ENCODE results near the gene LRIG1.
A peak's percentile ranks its signal among the peaks of the same experiment; 100 is the strongest.

The LRIG1 gene

DNA sequence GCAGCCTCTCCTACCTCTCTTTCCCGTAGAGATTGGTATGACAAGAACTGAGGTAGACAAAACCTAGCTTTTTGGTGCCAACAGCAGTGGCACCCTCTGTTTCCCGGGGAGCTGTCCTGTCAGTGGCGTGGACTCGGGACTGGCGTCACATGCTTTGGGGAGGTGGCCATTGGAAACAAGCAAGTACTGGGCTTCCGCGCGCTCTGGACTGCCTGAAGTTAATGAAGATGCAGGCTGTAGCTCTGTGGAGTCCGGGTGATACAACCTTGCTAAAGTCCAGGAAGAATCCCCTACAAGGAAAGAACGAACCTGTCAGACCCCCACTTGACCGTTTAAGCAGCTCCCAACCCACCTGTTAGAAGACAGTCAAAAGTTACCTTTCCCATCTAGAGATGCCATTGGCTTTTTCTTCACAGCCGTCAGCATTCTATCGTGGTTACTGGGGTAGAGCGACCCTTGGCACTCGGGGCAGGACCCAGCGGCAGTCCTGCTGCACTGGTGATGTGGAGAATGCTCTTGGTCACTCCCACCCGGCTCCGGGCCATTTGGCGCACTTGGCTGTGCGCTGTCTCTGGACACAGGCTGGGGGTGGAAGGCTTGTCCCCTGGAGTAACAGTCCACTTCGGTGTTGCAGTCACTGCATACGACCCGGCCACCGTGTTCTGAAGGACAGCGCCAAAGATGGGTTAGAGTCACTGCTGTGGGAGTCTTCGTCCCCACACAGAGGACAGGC lies 120.5 kb downstream of the LRIG1 start:
- DNase-seq: no peak

DNA sequence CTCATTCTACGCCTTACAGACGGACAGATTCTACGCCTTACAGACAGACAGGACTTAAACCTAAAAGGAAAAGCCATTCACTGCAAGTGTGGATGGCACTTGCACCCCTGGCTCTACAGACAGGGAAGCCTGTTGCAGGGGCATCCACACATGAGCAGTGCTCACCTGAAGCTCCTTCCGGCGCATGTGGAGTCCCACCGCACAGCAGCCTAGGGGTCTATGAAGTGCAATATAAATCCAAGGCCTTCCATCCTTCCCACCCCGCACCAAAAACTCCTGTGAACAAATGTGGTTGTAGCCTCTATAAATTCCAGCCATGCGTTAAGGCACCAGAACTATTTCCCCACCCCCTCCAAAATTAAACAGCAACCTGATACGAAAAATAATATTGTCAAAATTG lies 121.3 kb downstream of the LRIG1 start:
- DNase-seq: no peak

DNA sequence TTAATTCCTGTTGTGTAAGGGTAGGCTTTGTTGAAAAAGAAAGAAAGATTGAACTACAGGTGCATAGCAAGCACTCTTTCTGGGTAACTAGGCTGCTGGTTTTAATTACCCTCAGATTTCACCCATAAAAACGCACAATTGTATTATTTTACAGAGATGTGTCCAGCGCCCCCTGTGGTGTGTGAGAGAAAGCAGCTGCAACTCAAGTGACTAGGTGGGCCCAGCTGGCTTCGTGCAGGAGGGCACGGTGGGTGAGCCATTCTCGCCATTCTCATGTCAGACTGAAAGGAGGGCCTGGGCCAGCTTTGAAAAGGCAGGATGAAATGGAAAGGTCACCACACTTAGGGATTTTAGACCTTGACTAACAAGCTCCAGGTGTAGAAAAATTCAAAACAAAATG lies 122.6 kb downstream of the LRIG1 start:
- DNase-seq: peak; percentile 47 to 55

DNA sequence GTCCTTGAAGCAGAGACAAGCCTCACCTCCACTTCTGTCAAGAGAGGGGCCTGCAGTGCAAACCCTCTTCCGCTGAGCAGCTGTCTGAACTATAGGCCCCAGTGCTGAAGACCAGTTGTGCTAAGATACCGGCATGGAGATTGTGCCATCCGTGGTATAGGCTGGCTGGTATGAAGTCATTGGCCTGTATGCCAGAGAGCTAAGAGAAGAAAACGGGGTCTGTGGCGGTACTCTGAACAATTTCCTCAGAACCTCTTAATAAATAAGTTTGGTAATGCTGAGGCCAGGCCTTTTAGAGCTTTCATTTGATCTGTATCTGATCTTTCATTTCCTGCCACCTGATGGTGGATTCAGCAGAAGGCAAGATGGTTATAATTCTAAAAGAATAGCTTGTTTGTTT lies 123.0 kb downstream of the LRIG1 start:
- no peak for DNase-seq

DNA sequence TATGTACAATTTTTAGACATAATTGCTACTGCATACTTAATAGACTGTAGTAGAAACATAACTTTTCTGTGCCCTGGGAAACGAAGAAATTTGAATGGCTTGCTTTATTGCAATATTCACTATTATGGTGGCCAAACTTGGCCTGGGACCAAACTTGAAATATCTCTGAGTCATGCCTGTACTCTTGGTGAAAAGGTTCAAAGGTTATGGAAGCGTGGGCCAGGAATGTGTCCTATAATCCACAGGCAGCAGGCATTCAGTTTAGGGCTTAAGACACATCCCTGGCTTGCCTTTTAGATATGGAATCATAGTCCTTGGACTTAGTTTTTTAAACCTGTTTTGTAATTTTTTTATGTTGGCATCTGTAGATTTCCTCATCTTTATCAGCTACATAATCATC lies 124.3 kb downstream of the LRIG1 start:
- DNase-seq: no peak

DNA sequence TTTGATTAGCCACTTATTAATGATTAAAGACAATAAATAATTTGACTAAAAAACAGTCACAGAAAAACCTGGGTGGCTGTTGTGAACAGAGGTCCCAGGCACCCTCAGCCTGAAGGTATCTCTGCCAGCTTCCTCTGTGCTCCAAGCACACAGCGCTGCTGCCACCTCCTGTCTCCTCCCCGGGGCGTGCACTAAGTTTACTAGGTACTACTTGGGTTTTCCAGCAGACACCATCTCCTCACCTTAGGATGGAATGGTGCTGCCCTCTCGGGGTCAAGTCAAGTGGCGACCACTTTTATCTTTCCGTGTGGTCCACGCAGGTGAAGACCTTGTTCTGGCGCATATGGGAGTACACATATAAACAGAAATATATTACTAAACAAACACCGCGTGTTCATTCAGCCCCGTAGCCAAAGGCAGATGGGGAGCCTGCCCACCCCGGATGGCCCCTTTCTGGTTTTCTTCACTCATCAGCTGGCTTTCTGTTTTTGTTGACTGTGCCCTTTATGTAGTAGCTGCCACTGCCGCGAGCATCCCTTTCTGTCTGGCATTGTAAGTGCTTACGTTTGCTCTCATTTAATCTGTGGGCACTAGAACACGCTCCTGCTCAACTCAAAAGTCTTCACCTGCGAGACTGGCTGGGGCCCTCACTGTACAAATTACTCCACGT lies 128.0 kb downstream of the LRIG1 start:
- DNase-seq: no peak

DNA sequence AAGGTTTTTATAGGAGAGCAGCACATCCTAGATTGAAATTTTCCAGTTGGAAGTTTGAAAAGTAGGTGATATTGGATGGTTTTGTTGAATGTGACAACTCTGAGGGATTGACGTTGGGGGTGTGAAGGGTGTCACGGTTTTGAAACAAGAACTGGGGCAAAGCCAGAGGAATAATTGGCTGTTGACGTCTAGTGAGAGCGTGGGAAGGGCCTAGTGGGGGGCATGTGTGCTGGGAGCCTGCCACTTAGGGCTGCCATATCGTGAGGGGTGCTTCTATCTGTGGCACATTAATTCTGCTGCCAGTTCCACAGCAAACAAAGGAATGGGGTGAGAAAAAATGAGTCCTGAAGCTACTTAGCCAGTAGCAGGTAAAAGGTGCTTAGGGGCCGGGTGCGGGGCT lies 129.4 kb downstream of the LRIG1 start:
- no peak for DNase-seq

DNA sequence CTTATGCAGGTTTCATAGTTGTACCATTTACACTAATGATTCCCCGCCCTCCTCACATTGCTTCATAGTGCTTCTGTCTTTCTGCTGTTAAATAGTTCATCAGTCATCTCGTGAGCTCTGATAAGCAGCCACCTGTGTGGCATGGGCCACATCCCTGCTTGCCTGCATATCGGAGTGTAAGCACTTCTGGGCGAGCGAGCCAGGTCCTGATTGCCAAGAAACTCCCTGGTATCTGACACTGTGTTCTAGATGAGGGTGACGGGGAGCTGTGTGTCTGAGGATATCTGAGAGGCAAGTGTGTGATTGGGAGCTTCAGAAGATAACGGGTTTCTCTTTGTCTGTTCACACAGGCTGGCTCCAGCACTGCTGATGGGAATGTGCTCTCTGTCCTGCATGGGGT lies 130.6 kb downstream of the LRIG1 start:
- DNase-seq: no peak

DNA sequence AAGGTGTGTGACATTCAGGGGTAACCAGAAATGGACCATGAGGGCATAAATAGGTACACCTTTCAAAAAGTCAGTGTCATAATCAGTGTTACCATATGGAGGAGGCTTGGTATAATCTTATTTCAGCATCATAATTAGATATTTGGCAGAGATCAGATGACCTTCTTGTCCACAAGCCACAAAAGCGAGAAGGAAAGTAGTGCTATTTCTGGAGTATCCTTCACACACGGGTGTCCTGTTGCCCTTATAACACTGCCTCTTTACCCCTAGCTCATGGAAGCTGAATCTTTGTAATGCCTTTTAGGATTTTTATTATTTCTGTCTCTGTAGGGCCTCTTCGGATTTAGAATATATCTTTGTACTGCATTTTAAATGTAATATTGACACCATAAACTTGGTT lies 132.8 kb downstream of the LRIG1 start:
- DNase-seq: no peak

DNA sequence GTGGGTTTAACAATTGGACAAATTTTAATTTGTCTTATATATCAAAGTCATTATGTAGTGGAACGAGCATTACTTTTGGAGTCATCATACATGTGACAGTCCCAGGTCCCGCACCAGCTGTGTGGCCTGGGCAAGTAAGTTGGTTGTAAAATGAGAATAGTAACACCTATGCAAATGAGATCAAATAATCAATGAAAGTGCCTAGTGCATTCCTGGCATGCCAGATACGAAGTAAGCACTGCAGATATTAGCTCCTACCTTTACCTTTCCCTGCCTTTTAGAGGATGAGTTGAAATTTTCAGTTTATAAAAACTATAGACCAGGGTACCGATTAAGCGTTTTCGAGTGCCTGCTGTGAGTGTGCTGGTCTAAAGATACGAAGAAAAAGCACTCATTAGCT lies 134.1 kb downstream of the LRIG1 start:
- DNase-seq: no peak

DNA sequence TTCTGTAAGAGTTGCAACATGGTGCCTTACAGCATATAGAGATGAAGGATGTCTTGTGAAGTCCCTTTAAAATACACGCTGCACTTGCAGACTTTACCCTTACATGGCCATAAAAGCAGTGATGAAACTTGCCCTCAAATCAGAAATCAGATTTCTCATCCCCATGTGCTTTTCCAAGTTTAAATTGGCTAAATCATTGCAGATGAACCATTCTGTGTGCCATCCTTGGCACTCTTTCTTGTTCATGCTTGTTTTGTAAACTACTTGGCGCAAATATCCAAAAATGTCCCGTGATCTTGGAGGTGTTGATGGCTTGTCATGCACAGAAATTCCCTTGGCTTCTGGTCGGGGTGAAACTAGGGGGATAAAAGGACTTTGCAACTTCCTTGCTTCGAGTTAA lies 135.7 kb downstream of the LRIG1 start:
- DNase-seq: no peak

DNA sequence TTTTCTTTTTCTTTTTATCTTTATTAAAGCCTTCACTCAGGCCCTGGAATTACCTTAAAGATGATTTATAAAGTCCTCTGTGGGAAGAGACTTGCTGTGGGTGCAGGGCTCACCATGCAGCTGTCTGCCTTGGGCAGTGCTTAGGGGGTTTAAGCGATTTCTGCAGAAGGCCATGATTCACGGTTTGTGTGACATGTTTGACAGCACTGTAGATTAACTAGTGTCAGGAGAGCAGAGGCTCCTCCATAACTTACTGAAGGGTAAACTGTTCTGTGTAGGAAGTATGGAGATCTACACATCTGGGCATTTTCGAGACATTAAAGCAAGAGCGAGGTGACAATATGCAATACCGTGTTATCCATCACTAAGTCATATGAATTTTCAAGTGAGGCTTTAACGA lies 137.7 kb downstream of the LRIG1 start:
- DNase-seq: no peak

DNA sequence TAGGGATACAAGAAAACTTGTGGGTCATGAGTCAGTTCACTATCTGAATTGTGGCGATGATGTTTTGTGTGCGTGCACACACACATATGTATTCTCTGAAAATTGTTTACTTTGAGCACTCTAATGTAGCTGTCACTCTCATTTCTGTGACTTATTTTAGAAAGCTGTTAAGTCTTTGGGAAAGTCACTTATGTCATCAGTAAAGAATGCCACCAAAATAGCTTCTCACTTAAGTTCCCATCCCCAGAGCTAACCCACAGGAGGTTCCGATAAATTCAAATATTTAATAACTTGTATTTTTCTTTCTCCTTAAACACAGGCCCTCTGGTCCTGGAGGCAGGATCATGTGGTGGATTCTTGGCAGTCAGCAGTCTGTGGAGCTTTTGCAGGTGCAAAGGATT lies 138.3 kb downstream of the LRIG1 start:
- no peak for DNase-seq

DNA sequence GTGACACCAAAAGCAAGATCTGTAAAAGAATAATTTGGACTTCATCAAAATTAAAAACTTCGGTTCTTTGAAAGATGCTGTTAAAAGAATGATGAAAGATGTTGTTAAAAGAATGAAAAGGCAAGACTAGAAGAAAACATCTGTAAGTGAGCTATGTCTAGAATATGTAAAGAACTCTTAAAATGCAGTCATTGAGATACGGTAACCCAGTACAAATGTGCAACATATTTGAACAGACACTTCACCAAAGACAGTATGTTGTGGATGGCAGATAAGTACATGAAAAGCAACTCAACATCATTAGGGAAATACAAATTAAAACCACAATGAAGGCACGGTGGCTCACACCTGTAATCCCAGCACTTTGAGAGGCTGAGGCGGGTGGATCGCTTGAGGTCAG lies 139.5 kb downstream of the LRIG1 start:
- no peak for DNase-seq

DNA sequence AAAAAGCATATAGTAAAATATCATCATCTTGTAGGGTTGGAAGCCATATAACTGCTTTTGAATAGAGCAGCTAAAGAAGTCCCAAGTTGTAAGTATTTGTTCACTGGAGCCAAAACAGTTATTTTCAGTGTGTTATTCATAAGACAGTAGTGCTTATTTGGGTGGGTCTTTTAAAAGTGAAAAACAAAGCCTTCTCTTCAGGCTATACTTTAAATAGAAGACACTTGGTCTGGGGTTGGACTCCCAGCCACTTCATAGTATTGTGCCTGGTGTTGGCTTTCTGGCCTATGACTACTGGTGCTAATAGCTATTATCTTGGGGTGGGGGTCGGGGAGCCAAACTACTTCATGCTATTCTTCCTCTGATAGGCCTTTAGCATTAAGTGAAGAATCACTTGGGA lies 144.8 kb downstream of the LRIG1 start:
- DNase-seq: no peak

DNA sequence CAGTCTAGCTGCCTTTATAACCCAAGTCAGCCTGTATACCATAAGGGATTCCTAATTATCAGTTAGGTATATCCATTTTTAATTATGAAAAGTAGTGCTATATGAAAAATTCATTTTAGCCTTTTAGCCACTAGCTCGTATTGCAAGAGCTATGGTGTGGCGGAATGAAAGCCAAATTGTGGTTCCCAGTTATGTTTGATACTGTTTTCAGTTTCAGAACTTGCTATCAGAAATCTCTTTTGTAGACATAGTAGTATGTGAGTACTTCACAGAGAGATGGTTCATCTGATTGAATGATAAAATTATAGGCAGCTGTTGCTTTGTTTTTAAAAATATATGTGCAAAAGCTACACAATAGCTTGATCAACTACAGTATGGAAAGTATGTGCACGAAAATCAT lies 145.4 kb downstream of the LRIG1 start:
- DNase-seq: no peak

DNA sequence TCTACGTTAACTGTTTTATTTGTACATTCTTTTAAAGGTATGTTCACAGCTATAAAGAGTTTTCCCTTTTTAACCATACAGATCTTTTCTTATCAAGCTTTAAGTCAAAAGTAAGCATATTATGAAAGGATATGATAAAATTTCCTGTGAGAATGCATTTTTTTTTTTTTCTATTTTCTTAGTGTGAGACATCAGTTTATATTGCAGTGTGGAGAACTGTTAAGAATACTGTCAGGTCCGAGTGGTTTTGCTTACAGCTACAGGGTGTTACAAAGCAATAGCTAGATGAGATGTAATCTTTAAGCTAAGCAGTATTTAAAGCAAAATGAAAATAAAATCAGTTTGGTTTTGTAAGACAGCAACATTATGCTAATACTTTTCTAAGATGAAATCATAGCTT lies 146.8 kb downstream of the LRIG1 start:
- DNase-seq: no peak

DNA sequence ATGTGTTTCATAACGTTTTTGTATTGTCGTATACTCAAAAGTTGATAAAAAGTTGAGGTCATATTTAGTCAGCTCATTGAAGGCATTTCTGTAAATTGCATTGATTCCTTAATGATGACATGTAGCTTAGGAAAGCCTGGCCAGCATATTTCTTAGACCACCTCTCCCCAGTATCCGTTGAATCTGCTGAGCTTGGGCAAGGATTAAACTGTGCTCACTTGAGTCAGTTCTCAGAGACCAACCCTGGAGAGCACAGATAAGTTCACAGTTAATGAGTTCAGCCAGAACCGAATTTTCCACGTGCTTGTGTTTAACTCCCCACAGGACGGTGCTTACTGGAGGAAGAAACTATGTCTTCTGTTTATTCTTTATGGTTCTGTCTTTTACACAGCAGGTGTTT lies 147.3 kb downstream of the LRIG1 start:
- DNase-seq: no peak

DNA sequence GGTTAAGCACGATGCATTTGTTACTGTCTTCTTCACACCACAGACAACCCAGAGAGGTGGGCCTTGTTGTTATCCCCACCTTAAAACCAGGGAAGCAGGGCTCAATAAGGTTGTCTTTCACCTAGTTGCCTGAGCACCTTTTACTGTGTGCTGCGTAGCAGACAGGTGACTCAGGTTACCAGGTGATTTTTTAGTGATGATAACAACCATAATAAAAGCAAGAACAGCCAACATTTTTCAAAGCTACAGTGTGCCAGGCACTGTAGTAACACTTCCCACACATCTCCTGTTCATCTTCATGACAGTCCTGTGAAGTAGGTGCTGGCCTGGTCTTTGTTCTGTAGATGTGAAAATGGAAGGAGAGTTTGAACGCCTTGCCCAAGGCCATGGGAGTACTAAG lies 147.8 kb downstream of the LRIG1 start:
- DNase-seq: no peak

DNA sequence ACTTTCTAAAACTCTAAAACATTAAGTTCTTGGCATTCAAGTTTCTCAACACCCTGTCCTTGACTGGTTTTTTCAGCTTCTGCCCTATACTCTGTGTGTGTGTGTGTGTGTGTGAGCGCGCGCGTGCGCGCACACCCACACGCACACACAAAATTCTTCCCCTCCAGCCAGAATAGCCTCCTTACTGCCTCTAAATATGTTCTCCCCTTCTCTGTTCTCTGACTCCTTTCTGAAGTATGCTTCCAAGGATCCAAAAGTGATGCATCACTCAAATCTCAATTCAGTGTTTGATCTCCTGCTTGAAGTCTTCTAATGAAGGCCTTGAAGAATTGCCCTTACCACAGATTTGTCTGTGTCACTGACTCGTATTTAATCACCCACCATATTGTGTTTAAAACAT lies 150.2 kb downstream of the LRIG1 start:
- no peak for DNase-seq

DNA sequence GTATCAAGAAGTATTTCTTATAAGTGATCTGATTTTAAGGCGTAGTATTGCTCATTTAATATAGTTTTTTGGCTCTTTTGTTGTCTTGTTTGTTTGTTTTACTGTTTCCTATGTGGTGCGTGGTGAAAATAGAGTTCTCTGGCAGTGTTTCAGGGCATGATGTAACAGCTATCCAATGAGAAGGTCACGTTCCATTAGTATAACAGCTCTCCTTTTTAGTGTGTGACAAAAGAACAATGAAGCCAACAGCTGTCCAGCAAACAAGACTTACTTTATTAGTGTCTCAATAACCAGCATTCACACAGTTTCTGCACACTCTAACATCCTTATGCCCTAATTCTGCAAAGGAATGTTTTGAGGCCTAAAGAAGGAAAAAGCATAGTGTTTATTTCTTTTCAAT lies 152.1 kb downstream of the LRIG1 start:
- DNase-seq: no peak

DNA sequence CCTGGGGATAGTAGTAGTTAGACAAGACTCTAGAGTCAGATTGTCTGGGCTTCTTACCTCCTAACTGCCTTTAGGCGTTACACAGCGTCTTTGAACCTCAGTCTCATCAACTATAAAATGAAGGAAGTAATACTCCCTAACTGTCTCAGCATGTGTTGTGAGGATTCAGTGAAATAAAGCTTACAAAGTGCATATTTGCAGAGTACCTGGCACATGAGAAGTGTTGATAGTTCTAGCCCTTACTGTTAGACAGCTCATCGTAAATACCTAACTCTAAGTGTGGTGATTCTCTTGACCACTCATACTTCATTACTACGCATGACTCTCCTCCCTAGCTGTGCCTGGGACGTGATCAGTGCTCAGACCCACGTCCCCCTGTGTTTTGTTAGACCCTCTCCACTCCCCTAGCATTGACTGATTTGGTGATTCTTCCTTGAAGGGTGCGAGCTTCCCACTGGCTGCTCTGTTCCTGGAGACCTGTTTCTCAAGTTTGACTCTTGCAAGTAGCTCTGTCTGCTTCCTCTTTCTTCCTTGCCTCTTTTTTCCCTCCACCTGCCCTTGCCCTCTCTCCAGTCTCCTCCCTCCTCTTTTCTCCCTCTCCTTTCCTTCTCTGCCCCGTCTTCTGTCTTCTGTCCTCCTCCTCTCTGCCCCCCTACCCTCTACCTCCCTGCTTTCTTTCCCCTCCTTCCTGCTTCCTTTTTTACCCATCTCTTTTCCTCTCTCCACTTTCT lies 155.8 kb downstream of the LRIG1 start:
- DNase-seq: no peak

DNA sequence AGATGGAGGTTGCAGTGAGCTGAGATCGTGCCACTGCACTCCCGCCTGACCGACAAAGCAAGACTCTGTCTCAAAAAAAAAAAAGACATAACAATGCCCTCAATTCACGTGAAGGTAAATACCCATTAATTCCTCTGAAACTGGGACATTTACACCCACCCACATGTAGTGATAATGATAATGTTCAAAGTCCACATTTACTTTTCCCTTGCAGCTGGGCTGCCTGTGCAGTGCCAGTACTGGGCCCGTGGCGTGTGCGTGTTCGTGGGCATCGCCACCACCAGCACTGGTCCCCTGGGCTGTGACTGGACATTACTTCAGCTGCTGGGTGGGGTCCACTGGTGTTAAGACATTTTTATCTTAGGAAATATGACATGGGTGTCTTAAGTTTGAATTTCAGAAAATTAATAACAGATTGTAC lies 156.4 kb downstream of the LRIG1 start:
- DNase-seq: no peak

DNA sequence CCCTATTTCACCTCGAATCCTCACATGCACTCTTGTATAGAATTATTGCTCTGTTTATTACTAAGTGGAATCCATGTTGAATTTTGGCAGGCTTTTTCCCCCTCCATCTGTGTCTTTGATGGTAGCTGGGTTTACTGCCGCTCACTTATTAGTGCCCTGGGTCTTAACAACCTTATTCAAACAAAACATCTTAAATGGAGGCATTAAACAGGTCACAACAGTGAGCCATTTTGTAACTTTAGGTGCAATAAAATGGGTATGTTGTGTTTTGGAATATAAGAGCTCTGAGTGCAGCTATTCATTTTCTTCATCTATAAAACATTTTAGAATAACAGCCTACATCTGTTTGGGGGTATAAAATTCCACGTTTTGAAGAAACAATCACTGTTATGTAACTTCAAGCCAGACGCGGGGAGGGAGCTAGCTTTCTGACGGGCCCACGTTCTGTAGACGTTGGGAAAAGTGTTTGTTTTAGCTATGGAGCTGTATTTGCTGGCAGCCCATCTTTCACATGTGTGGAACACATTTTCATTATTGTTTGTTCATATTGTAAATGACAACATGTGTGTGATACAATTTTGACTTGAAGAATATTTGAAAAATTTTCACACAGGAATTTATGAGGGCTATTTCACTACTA lies 158.0 kb downstream of the LRIG1 start:
- DNase-seq: no peak
